22Rv1 (cell line): ENCODE data around the gene OLFM1.

Experiments
- H3K27ac ChIP-seq: fragments of 450-650 bp; 2 replicates; pipeline ENCODE4 v1.5.1; 2017
- CTCF ChIP-seq: fragments of 450-650 bp; IDR thresholded peaks from 2 replicates; pipeline ENCODE4 v1.5.1; 2017; ENCODE audit warnings: mild to moderate bottlenecking
- ZFX ChIP-seq: fragments of 450-650 bp; IDR thresholded peaks from 2 replicates; pipeline ENCODE4 v1.6.1; 2017; ENCODE audit warnings: antibody characterized with exemption, borderline replicate concordance

Gene OLFM1

DNA sequence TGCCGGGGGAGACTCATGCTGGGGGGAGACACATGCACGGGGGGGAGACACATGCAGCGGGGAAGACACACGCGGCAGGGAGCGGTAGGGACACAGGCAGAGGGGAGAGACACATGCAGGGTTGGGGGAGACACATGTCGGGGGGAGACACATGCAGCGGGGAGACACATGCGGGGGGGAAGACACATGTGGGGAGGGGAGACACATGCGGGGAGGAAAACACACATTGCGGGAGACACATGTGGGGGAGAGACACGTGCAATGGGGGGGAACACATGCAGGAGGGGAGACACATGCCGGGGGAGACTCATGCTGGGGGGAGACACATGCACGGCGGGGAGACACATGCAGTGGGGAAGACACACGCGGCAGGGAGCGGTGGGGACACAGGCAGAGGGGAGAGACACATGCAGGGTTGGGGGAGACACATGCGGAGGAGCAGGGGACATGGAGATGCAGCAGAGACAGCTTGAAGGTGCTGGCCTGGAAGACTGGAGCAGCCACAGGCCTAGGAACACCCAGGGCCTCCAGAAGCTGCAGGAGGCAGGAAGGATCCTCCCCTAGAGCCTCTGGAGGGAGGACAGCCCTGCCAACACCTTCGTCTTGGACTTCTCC is 20.3 kb upstream of the OLFM1 start:
- no peak for TF ChIP-seq ZFX
- no peak overlapping the region for H3K27ac ChIP-seq

GRCh38 chr9:135068776-135069415 is 18.6 kb upstream of the OLFM1 start:
- TF ChIP-seq CTCF (no peak), ZFX (no peak)
- no peak overlapping the region for H3K27ac ChIP-seq

GRCh38 chr9:135069558-135070197 is 17.8 kb upstream of the OLFM1 start:
- TF ChIP-seq ZFX, result no peak
- TF ChIP-seq CTCF, result no peak
- no peak overlapping the region for H3K27ac ChIP-seq

DNA sequence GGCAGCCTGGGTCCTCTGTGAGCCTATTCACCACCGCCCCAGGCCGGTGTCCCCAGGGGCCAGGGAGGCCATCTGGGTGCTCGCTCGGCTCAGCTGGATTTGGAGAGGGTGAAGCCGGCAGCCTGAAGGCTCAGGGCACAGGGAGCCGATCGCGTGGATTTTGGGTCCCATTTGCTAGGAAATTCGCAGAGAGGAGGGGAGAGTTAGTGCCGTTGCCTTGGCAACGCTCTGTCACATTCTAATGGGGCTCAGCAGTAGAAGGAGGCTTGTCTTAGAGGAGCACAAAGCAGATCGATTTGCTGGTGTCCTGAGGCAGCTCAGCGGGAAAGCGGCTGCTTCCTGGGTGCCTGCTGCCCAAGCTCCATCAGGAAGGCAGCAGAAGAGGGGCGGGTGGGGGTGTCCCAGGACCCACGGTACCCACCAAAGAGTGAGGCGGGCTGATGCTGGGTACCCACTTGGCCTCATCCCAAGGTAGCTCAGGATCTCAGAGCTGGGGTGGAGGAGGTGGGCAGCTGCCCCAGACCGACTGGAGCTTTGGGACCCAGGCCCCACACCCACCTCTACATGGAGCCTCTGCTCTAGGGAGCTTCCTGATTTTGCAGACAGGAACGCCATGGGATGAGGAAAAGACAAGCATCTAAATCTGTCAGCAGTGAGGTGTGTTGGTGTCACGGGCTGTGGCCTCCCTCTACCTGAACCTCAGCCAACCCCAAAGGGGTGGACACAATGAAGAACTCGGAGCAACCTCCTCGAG is 17.1 kb upstream of the OLFM1 start:
- TF ChIP-seq ZFX (no peak), CTCF (no peak)
- H3K27ac ChIP-seq, result no peak overlapping the region

DNA sequence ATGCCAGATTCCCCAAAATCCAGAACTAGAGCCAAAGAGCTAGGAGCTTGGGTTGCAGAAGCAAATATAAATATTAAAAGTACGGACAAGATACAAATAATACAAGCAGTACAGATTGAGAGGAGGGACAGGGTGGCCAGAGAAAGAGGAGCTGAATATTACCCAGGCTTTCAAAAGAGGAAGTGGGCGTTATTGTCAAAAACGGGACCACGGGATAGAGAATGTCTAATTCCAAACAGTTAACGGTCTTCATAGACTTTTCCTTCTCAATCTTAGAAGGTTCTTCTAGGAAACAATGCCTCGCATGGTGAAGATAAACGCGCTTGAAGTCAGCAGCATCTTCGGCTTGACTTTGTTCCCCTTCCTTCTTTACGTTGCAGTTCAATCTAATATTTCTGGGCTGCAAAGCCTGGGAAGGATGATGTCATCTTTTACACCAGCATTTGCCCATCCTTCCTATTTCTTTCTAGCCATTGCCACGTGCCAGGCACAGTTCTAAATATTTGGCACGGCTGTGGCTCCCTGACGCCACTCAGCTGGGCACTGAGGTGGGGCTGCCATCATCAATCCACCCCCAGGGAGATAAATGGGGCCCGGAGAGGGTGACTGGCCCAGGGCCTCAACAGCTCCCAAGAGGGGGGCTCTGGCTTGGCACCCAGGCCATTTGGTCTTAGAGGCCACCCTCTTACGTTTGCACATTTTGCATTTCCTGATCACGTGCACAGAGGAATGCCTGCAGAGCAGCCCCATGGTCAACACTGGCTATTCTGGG is 16.3 kb upstream of the OLFM1 start:
- H3K27ac ChIP-seq, result no peak overlapping the region
- TF ChIP-seq CTCF (no peak), ZFX (no peak)

DNA sequence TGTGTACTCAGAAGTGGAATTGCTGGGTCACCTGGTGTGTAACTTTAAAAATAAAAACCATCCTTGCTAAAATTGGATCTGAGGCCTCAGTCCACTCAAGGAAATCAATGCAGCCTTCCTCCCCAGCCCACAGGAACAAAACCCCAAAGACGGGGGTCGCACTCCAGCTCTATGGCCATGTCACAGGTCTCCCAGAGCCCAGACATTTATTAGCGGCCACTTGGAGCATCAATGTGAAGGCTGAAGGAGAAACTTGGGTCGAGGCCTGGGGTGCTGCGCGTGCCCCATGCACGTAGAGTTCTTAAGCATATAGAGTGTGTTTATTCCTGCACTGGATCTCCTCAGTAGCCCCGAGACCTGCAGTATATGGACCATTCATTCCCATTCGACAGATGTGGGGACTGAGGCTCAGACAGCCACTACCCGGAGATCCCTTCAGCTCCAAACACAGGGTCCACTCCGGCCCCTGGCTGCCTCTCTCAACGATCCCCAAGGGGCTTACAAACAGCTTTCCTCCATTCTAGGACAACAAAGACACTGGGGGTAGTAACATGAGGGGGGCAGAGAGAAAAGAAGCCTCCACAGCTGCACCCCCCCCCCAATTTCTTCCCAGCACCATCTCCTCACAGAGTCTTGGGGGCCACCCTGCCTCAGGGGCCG is 14.3 kb upstream of the OLFM1 start:
- TF ChIP-seq ZFX (no peak), CTCF (no peak)
- H3K27ac ChIP-seq, result no peak overlapping the region

DNA sequence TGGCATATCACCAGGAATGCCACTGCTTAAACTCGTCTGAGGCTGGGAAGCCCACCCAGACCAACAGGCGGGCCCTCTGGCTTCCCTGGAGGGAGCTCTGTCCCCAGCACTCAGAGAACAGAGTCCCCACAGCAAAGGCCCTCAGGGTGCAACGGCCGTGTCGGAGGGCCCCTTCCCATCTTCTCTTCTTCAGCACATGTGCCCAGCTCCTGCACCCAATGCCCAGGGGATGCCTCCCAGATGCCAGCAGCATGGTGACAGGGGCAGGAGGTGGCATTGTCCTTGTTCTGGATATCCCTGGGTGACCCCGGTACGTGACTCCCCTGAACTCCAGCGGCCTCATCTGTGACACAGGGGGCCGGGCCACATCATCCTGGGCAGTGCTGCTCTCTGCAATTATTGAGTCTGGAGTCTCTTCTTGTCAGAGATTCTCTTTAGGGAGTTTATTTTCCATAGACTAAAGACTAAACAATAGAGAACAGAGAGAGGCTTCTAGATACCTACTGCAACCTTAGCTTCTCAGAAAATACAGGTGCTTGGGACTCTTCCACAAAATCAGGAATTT is 13.6 kb upstream of the OLFM1 start:
- H3K27ac ChIP-seq, result no peak overlapping the region

More for the DNA sequence above, 13.6 kb upstream of the OLFM1 start:
- TF ChIP-seq ZFX (no peak), CTCF (no peak)
